ENCODE measurements around the gene PIP5K1B.
"Not testable (repeated sequence)": the region's sequence is repeated elsewhere in the genome, so short reads cannot be mapped to it uniquely, and the experiment has no call there.

The PIP5K1B gene

DNA sequence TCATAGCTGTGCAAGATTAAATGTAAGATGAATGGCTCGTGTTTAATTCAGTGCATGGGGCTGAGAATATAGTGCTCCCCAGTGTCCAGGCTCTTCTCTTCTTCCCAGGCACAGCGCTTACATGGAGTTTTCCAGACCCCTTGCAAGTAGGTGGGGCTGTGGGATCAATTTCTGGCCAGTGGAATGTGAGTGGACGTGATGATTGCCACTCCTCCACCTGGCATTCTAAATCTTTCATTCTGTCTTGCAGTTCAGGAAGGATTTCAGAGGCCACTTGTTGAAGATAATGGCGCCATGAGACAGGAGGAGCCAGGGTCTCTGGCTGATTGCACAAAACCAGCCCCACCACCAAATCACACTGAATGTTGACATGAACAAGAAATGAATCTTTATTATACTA is 7.2 kb upstream of the PIP5K1B start:
- no peak for DNase-seq (ENCODE audit: extremely low read depth, low read depth)
- TF ChIP-seq CTCF (IDR thresholded peaks at IDR 0.05; ENCODE audit: low read depth, low read length, missing control alignments): no peak
- H3K4me3 ChIP-seq (replicated peaks; ENCODE audit: low read depth, low read length): no peak overlapping the region

- DNase-seq (ENCODE audit: extremely low read depth, low read depth): no peak
- H3K4me3 ChIP-seq (replicated peaks; ENCODE audit: low read depth, low read length): no peak overlapping the region
- no peak for TF ChIP-seq CTCF (IDR thresholded peaks at IDR 0.05; ENCODE audit: low read depth, low read length, missing control alignments)
Observed at GRCh38 chr9:68698943-68699509, 6.0 kb upstream of the PIP5K1B start.

- H3K4me3 ChIP-seq (replicated peaks; ENCODE audit: low read depth, low read length); DNase-seq (ENCODE audit: extremely low read depth, low read depth): not testable (repeated sequence)
Observed at GRCh38 chr9:68699625-68700024, 5.4 kb upstream of the PIP5K1B start.

DNA sequence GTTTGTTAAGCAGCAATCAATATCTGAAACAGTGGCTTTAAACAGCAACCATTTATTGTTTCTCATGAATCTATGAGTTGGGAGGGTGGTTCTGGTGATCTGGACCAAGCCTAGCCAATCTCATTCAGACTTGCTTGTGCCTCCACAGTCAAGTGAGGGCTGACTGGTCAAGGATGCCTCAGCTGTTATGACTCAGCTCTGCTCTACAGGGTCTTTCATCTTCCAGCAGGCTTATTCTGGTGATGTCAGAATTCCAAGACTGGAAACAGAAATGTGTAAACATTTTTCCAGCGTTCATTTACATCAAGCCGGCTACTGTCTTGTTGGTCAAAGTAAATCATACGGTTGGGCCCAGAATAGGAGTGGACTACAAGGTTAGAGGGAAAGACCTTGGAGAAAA is 2.5 kb upstream of the PIP5K1B start:
- DNase-seq (ENCODE audit: extremely low read depth, low read depth): no peak
- H3K4me3 ChIP-seq (replicated peaks; ENCODE audit: low read depth, low read length): no peak overlapping the region
- TF ChIP-seq CTCF (IDR thresholded peaks at IDR 0.05; ENCODE audit: low read depth, low read length, missing control alignments): no peak

DNA sequence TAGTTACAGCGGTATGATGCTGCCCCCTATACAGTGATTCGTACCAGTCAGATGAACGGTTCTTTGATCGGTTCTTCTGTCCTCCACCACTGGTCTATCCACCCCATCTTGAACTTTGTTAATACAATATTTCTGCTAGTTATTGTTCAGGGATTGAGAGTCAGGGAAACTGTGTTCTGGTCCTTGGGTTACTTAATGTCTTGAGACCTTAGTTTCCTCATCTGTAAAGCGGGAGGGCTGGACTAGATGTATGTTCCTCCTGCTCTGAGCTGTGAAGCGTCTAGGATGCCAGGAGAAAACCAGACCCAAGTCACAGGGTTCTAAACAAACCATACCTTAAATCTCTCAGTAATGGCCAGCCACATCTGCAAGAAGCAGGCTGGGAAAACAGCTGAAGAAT is 1.4 kb upstream of the PIP5K1B start:
- TF ChIP-seq CTCF (IDR thresholded peaks at IDR 0.05; ENCODE audit: low read depth, low read length, missing control alignments): no peak
- DNase-seq (ENCODE audit: extremely low read depth, low read depth): no peak
- no peak overlapping the region for H3K4me3 ChIP-seq (replicated peaks; ENCODE audit: low read depth, low read length)

DNA sequence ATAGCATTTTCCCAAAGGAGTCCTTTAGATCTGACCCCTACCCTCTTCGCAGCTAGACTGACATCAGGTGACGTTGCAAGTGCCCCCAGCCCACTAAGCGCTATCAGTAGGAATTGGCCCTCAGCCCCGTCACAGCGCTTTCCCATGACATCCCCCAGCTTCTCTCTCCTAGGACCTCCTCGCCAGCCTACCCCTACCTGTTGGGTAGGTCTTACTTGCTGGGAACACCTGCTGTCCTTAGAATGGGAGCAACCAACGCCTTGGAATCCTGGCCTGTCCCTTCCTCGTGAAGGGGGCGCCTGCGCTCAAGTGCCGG is 584 bp upstream of the PIP5K1B start:
- H3K4me3 ChIP-seq (replicated peaks; ENCODE audit: low read depth, low read length): no peak overlapping the region
- DNase-seq (ENCODE audit: extremely low read depth, low read depth): no peak
- no peak for TF ChIP-seq CTCF (IDR thresholded peaks at IDR 0.05; ENCODE audit: low read depth, low read length, missing control alignments)

GRCh38 chr9:68705531-68706362 is 707 bp downstream of the PIP5K1B start:
- TF ChIP-seq CTCF (IDR thresholded peaks at IDR 0.05; ENCODE audit: low read depth, low read length, missing control alignments): no peak
- DNase-seq (ENCODE audit: extremely low read depth, low read depth): no peak
- H3K4me3 ChIP-seq (replicated peaks; ENCODE audit: low read depth, low read length): peak overlapping the region; percentile 39

Data from HFF-Myc (cell line).